DMS153 treated with DMSO at 0.1 percent for 48 hours (cell line): ENCODE results near the gene SOCS2.

Source experiments
- DNase-seq: peaks from one replicate; lab custom pipeline; 2025; ENCODE audit not compliant: unreplicated experiment; lab: John Stamatoyannopoulos, UW

SOCS2 gene

DNA sequence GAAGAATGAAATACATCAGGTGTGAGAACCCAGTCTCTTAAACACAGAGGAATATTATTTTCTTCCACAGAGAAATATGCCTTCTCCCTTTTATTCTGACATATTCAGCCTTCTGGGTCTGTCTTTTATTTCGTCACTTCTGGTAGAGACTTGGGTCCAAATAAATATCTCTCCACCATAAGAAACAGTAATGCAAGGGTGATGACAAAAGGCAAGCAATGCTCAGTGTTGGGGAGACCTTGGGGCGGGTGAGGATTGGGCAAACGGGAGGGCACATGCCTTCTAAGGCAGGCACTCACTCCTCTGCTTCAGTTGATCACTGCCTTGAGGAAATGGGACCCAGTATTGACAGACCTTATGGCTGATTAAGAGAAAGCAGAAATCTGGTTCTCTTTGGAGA, 6.7 kb upstream of the SOCS2 start:
- no peak for DNase-seq

DNA sequence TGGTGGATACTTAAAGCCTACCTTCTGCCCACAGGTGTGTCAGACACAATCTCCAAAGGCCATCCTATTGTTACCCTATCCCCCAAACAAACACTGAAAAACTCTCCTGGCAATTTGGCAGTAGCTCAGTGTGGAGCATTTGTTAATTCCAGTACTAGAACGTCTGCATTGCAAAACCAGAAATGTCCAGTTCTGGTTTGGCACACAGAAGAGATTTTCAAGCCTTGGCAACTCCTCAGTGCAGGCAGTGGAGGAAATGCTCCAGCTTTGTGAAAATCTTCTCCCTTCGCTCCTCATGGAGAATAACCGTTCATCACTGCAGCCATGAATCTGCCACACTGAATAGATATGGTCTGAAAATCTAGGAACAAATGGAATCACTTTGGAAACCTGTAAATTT, 5.3 kb upstream of the SOCS2 start:
- DNase-seq = no peak

GRCh38 chr12:93568091-93568490, 4.4 kb upstream of the SOCS2 start:
- no peak for DNase-seq

DNA sequence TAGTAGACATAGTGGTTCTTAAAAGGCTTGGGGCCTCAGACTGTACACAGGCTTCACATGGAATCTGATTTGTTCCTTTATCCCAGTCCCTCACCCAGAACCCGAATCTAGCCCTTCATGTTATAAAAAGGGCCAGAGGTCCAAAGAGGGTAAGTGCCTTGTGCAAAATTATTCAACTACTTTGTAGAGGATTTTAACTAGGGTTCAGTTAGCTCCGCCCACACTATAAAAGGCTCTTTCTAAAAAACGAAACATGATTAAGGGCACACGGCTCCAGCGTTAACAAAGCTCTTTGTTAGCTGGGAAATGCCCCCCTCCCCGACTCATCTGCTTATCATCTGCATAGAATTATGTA, 3.2 kb upstream of the SOCS2 start:
- DNase-seq = no peak

- peak; percentile 38 for DNase-seq
Observed at GRCh38 chr12:93569656-93570551, 2.6 kb upstream of the SOCS2 start.

- peak; percentile 51 for DNase-seq
Observed at GRCh38 chr12:93570552-93571364, 1.7 kb upstream of the SOCS2 start.

- no peak for DNase-seq
Observed at GRCh38 chr12:93571365-93571924, 1.0 kb upstream of the SOCS2 start.

- no peak for DNase-seq
Observed at GRCh38 chr12:93572712-93573551, 457 bp downstream of the SOCS2 start.

GRCh38 chr12:93573552-93574223, 1.2 kb downstream of the SOCS2 start:
- no peak for DNase-seq

DNA sequence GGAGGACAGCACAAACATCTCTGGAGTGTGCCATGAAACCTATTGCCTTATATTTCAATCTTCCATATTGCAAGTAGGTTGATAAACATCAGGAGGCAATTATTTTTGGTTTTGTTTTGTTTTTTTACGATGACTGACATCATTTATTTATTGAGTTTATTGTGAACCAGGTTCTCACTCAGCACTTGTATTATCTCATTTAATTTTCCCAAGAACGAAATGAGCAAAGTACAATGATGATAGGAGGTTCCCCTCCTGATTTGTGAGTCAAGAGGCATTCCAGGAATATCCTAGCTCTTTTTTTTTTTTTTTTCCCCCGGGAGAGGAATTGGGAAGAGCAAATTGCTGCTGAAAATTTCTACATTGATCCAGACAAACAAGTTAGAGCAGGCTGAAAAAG, 4.7 kb downstream of the SOCS2 start:
- no peak for DNase-seq

DNA sequence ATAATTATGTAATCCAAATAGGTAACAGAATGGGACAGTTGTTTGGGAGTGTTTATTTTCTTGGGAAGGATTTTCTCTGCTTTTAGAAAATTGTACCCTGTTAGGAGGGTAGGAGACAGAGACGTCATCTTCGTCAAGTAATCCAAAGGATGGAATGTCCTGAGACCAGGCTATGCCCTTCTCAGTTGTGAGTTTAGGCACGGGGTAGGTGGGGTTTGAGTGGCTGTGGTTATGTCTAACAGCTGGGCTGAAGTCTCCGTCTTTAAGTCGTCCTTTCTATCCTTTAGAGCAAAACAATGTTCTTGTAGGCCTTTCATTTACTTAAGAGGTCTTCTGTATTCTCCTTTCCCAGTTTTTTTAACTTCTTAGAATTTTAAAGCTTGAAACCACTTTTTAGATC, 5.7 kb downstream of the SOCS2 start:
- no peak for DNase-seq

DNA sequence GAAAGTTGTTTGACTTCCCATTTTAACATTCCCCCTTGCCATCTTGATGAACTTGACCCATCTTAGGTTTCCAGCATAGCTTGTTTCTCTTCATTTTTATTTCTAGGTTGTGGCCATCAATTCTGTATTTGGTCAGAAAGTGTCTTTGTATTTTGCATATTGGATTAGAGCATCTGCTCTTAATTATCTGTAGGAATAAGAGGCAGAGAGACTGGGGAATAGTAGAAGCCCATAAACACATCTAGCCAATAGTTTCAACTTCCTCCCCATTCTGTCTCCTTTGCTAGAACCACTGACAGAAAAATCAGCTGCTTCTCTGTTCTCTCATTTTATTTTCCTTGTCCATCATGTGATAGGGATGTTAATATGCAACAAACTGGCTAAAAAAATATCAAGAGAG, 8.2 kb downstream of the SOCS2 start:
- DNase-seq = no peak

GRCh38 chr12:93581370-93581769, 8.9 kb downstream of the SOCS2 start:
- no peak for DNase-seq

- DNase-seq = no peak
Observed at GRCh38 chr12:93582351-93582750, 9.9 kb downstream of the SOCS2 start.

DNA sequence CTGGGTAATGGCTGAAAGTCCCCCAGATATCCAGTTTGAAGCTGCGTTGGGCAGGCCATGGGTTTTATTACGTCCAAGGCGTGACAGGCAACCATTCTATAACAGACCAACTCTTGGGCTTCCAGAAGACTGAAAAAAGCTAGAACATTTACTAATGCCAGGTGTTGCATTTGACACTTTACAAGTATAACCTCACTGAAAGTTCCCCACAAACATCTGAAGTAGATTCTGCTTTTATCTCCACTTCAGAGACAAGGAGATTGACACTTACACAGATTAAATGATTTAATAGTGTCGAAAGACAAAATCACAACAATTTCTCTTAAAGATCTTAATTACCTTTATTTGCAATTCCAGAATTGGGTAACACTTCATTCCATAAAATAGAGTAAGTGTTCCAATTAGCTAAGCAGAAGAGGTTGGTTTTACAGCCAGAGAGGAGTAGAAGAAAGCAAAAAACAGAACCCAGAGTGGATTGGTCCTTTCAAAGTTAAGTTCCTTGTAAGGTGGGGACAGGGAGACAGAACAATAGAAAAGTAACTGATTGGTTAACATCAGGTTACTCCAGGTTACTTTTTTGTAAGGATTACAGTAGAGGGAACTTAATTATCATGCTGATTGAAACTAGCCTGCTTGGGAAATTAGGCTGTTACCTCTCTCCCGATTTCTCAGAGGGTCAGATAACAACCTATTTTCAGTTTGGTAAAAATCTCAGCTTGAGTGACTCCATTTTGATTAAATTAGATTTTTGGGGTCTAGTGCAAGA, 11.3 kb downstream of the SOCS2 start:
- no peak for DNase-seq

DNA sequence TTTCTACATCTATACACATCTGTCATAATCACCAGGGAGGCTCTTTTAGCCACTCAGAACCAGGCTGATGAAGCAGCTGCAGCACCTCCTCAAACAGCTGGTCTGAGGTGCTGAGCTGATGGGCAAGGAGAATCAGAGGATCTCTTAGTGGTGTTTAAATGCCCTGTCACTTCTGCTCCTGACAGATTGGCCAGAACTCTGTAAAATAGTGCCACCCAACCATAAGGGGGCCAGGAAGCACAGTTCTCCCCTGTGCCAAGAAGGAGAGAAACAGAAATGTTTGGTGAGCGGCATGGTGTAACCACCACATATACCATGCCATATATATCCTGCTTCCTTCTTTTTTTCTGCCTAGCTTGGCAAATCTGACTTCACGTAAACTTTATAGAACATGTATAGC, 12.8 kb downstream of the SOCS2 start:
- no peak for DNase-seq

GRCh38 chr12:93587611-93588010, 15.1 kb downstream of the SOCS2 start:
- DNase-seq = no peak

DNA sequence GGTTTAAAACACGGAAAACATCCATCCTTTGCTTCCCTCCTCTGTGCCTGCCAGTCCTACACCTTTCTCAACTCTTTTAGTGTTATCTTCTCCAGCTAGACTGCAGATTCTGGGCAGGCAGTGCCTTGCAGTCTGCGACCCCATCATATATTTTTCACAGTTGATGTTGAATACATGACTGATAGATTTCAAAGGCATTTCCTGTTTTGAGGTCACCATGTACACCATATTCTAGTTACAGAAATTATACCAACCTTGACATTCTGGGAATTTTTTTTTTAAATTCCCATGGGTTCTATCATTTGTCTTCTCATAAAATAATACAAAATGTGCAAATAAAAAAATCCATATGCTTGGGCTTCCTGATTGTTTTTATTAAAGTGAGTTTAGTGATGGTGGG, 16.6 kb downstream of the SOCS2 start:
- no peak for DNase-seq

GRCh38 chr12:93591137-93591868, 18.8 kb downstream of the SOCS2 start:
- no peak for DNase-seq
